IMR-90 (cell line): ENCODE results near the gene CLP1. TPM values are rescaled to one million over a fixed set of nuclear protein-coding genes. Genes with fewer than 3 reads are reported as not detected.

Source experiments
- ATAC-seq: fragments of 200-7000 bp; cut with Tn5 transposase; 2 replicates; pipeline ENCODE4 v1.9.1; 2020; ENCODE audit warnings: low read depth, mild to moderate bottlenecking, moderate library complexity
- BruUV-seq: library from RNA; stranded (reverse); fragments of 400-500 nt; replicated peaks from 2 replicates; lab custom pipeline; 2021; lab: Mats Ljungman, UMichigan
- CTCF ChIA-PET: fragments of 300-600 bp; formaldehyde crosslinking; extraction: SDS; loops from one replicate; lab custom pipeline; 2021; ENCODE audit warnings: antibody characterized with exemption; lab: Yijun Ruan, JAX
- POLR2A ChIA-PET: fragments of 300-600 bp; sonication (Branson Sonifier 250); formaldehyde crosslinking; loops from one replicate; lab custom pipeline; 2022; ENCODE audit warnings: antibody characterized with exemption; ENCODE audit not compliant: unreplicated experiment; lab: Charles Lee
- DNase-seq: peaks from one replicate; pipeline ENCODE4 v3.0.0; 2013
- H2AFZ ChIP-seq: replicated peaks from 2 replicates; pipeline ENCODE3; 2013; ENCODE audit warnings: low read length, mild to moderate bottlenecking; ENCODE audit not compliant: poor library complexity
- H2AK5ac ChIP-seq: 2 replicates; pipeline ENCODE4 v1.6.1; 2013; ENCODE audit warnings: low read depth, low read length, inconsistent platforms
- H2AK9ac ChIP-seq: replicated peaks from 2 replicates; pipeline ENCODE3; 2013; ENCODE audit warnings: mild to moderate bottlenecking, low read depth, low read length, moderate library complexity; ENCODE audit not compliant: poor library complexity
- H2BK120ac ChIP-seq: 2 replicates; pipeline ENCODE4 v1.6.1; 2013; ENCODE audit warnings: low read depth, low read length, inconsistent platforms
- H2BK15ac ChIP-seq: 3 replicates; pipeline ENCODE4 v1.6.1; 2013; ENCODE audit warnings: low read depth, low read length, inconsistent platforms
- H2BK20ac ChIP-seq: 2 replicates; pipeline ENCODE4 v1.6.1; 2013; ENCODE audit warnings: low read depth, mild to moderate bottlenecking, inconsistent platforms, low read length, moderate library complexity
- H2BK5ac ChIP-seq: 2 replicates; pipeline ENCODE4 v1.6.1; 2013; ENCODE audit warnings: mild to moderate bottlenecking, low read depth, low read length, inconsistent platforms; ENCODE audit not compliant: poor library complexity, severe bottlenecking
- H3K14ac ChIP-seq: replicated peaks from 2 replicates; pipeline ENCODE4 v1.6.1; 2013; ENCODE audit warnings: low read depth, low read length, inconsistent platforms
- H3K18ac ChIP-seq: 2 replicates; pipeline ENCODE4 v1.6.1; 2013; ENCODE audit warnings: low read depth, low read length, control low read depth
- H3K23ac ChIP-seq: 2 replicates; pipeline ENCODE4 v1.6.1; 2013; ENCODE audit warnings: low read depth, low read length, inconsistent platforms
- H3K27ac ChIP-seq: 2 replicates; pipeline ENCODE4 v1.5.1; 2013; ENCODE audit warnings: mild to moderate bottlenecking, control low read depth, low read length; ENCODE audit not compliant: insufficient read depth
- H3K27me3 ChIP-seq: 2 replicates; pipeline ENCODE4 v1.6.1; 2013; ENCODE audit warnings: low read length; ENCODE audit not compliant: control insufficient read depth, insufficient read depth
- H3K36me3 ChIP-seq: 2 replicates; pipeline ENCODE4 v1.6.1; 2013; ENCODE audit warnings: low read length, mixed read lengths; ENCODE audit not compliant: control insufficient read depth, insufficient read depth
- H3K4ac ChIP-seq: 2 replicates; pipeline ENCODE4 v1.6.1; 2013; ENCODE audit warnings: low read depth, low read length, inconsistent platforms
- H3K4me1 ChIP-seq: 2 replicates; pipeline ENCODE4 v1.6.1; 2013; ENCODE audit warnings: low read length, mixed read lengths; ENCODE audit not compliant: control insufficient read depth, insufficient read depth
- H3K4me2 ChIP-seq: 2 replicates; pipeline ENCODE4 v1.6.1; 2013; ENCODE audit warnings: low read depth, mild to moderate bottlenecking, control low read depth, low read length, moderate library complexity
- H3K4me3 ChIP-seq: 2 replicates; pipeline ENCODE4 v1.5.1; 2013; ENCODE audit warnings: low read depth, mild to moderate bottlenecking, control low read depth, low read length, moderate library complexity; ENCODE audit not compliant: insufficient read depth
- H3K56ac ChIP-seq: 2 replicates; pipeline ENCODE4 v1.6.1; 2013; ENCODE audit warnings: low read length, inconsistent platforms; ENCODE audit not compliant: insufficient read depth; ENCODE audit errors: extremely low read depth
- H3K79me1 ChIP-seq, 2 experiments: 2 replicates each; pipeline ENCODE4 v1.6.1; 2013; ENCODE audit warnings: low read length in 2 of 2, inconsistent platforms in 1 of 2, low read depth in 1 of 2
- H3K9ac ChIP-seq: 2 replicates; pipeline ENCODE4 v1.6.1; 2013; ENCODE audit warnings: low read depth, low read length, control low read depth
- H3K9me1 ChIP-seq: 2 replicates; pipeline ENCODE4 v1.6.1; 2013; ENCODE audit warnings: low read length, inconsistent platforms; ENCODE audit not compliant: insufficient read depth
- H3K9me3 ChIP-seq: 2 replicates; pipeline ENCODE4 v1.6.1; 2013; ENCODE audit warnings: low read length; ENCODE audit not compliant: control insufficient read depth, insufficient read depth
- H4K20me1 ChIP-seq: 2 replicates; pipeline ENCODE4 v1.6.1; 2013; ENCODE audit warnings: low read length, inconsistent platforms; ENCODE audit not compliant: insufficient read depth
- H4K5ac ChIP-seq: 2 replicates; pipeline ENCODE4 v1.6.1; 2013; ENCODE audit warnings: mild to moderate bottlenecking, low read depth, low read length, control low read depth
- H4K8ac ChIP-seq, 2 experiments: 2 replicates each; pipeline ENCODE4 v1.6.1; 2013; ENCODE audit warnings: low read depth in 2 of 2, low read length in 2 of 2, control low read depth in 1 of 2, inconsistent platforms in 1 of 2
- H4K91ac ChIP-seq: 2 replicates; pipeline ENCODE4 v1.6.1; 2013; ENCODE audit warnings: low read depth, low read length, inconsistent platforms; ENCODE audit not compliant: insufficient read depth
- BHLHE40 ChIP-seq: fragments of 150-350 bp; IDR thresholded peaks from 2 replicates; pipeline ENCODE4 v1.6.1; 2016; ENCODE audit warnings: mild to moderate bottlenecking, low read depth, low read length
- CTCF ChIP-seq: conservative IDR thresholded peaks from 2 replicates; pipeline ENCODE4 v1.5.1; 2012; ENCODE audit warnings: mild to moderate bottlenecking, low read depth, low read length, improper control_type of control experiment
- ELK1 ChIP-seq: fragments of 150-350 bp; IDR thresholded peaks from 2 replicates; pipeline ENCODE4 v1.6.1; 2016; ENCODE audit warnings: low read depth, mild to moderate bottlenecking, low read length, moderate library complexity, borderline replicate concordance
- FOS ChIP-seq: fragments of 150-350 bp; IDR thresholded peaks from 2 replicates; pipeline ENCODE4 v1.6.1; 2016; ENCODE audit warnings: low read depth, low read length
- MAZ ChIP-seq: IDR thresholded peaks from 2 replicates; pipeline ENCODE4 v1.6.1; 2012; ENCODE audit warnings: low read depth, mild to moderate bottlenecking, low read length, improper control_type of control experiment, moderate library complexity, borderline replicate concordance
- MXI1 ChIP-seq: IDR thresholded peaks from 2 replicates; pipeline ENCODE4 v1.6.1; 2012; ENCODE audit warnings: low read depth, mild to moderate bottlenecking, low read length, moderate library complexity, borderline replicate concordance
- NFE2L2 ChIP-seq: fragments of 150-350 bp; IDR thresholded peaks from 2 replicates; pipeline ENCODE4 v1.6.1; 2016; ENCODE audit warnings: low read depth, mild to moderate bottlenecking, low read length
- POLR2A ChIP-seq: IDR thresholded peaks from 2 replicates; pipeline ENCODE4 v1.6.1; 2012; ENCODE audit warnings: mild to moderate bottlenecking, low read depth, low read length
- RAD21 ChIP-seq: IDR thresholded peaks from 2 replicates; pipeline ENCODE4 v1.6.1; 2012; ENCODE audit warnings: low read length, improper control_type of control experiment
- RCOR1 ChIP-seq: IDR thresholded peaks from 2 replicates; pipeline ENCODE4 v1.6.1; 2012; ENCODE audit warnings: mild to moderate bottlenecking, low read length, improper control_type of control experiment; ENCODE audit not compliant: insufficient replicate concordance
- RFX5 ChIP-seq: IDR thresholded peaks from 2 replicates; pipeline ENCODE4 v1.8.0; 2012; ENCODE audit warnings: low read depth, mild to moderate bottlenecking, low read length, moderate library complexity
- SMC3 ChIP-seq: fragments of 150-350 bp; IDR thresholded peaks from 2 replicates; pipeline ENCODE4 v1.6.1; 2016; ENCODE audit warnings: low read depth, mild to moderate bottlenecking, antibody characterized with exemption, low read length, moderate library complexity
- USF2 ChIP-seq: fragments of 150-350 bp; IDR thresholded peaks from 2 replicates; pipeline ENCODE4 v1.6.1; 2017; ENCODE audit warnings: mild to moderate bottlenecking, antibody characterized with exemption, low read length, low read depth
- WGBS, 2 experiments: methylation state at CpG; one replicate each; pipeline versions ENCODE4 v1.1.5 to v1.1.7; 2013; ENCODE audit warnings: missing lambda C conversion rate in 2 of 2; ENCODE audit not compliant: insufficient read length in 1 of 2; ENCODE audit errors: extremely low coverage in 2 of 2; 5-methylcytosine and 5-hydroxymethylcytosine counted together
- dilution Hi-C: fragments of 300-500 bp; cut with HindIII; formaldehyde crosslinking; loops from one replicate; pipeline ENCODE4 v1.14.3; 2018; ENCODE audit warnings: low sequenced_read_pairs; ENCODE audit not compliant: unreplicated experiment
- in situ Hi-C: fragments of 300-500 bp; cut with MboI; formaldehyde crosslinking; loops from 3 replicates; pipeline ENCODE4 v1.14.3; 2019; ENCODE audit warnings: low sequenced_read_pairs, inconsistent platforms, mixed read lengths
- intact Hi-C: fragments of 100-400 bp; cut with micrococcal nuclease; formaldehyde crosslinking; loops from 2 replicates; pipeline ENCODE4 v1.10.0; 2022
- polyA plus RNA-seq, 3 experiments: library from polyadenylated mRNA; depleted of rRNA; stranded (reverse); fragments of >200 nt; gene quantifications; 2 replicates each; pipeline ENCODE4 v1.2.3, GENCODE V29; 2012; ENCODE audit warnings: low replicate concordance in 1 of 3
- total RNA-seq: library from RNA; depleted of rRNA; stranded (reverse); fragments of >200 nt; gene quantifications from 2 replicates; pipeline ENCODE4 v1.2.3, GENCODE V29; 2012

Gene CLP1
- total and polyA plus RNA-seq, 2 of the 4 experiments (the other 2 are of a cell fraction) = 16.5 to 24.0 TPM

GRCh38 chr11:57614234-57614772 is 43.3 kb upstream of the CLP1 start:
- H2BK20ac ChIP-seq = no peak overlapping the region
- H3K4me2 ChIP-seq = no peak overlapping the region
- H2AK5ac ChIP-seq = no peak overlapping the region
- WGBS, 2 experiments = 73% methylated on average over 8 of the region's 10 CpGs; no CpG with 5 or more reads in 1 of the 2 experiments
- no peak overlapping the region for H2AK9ac ChIP-seq
- intact Hi-C loops (no loop called here), dilution Hi-C loops (no loop called here), in situ Hi-C loops (no loop called here)
- H2AFZ ChIP-seq = no peak overlapping the region
- DNase-seq = no peak
- TF ChIP-seq BHLHE40 (no peak), MAZ (no peak), RCOR1 (no peak), CTCF (no peak), POLR2A (no peak), ELK1 (no peak), RAD21 (no peak), FOS (no peak), SMC3 (no peak), NFE2L2 (no peak), RFX5 (no peak), USF2 (no peak), MXI1 (no peak)
- H3K9me3 ChIP-seq = peaks cover 3% of the 10 kb centered on the region; the same call in 1 of the 2 replicates
- H4K5ac ChIP-seq = no peak overlapping the region
- ATAC-seq = no peak
- H3K4me3 ChIP-seq = no peak overlapping the region
- H3K18ac ChIP-seq = no peak overlapping the region
- H3K4me1 ChIP-seq = no peaks in the 10 kb centered on the region
- H2BK120ac ChIP-seq = no peak overlapping the region
- H2BK15ac ChIP-seq = no peak overlapping the region
- no peak overlapping the region for H4K91ac ChIP-seq
- H3K27ac ChIP-seq = no peak overlapping the region
- no peaks in the 10 kb centered on the region for H3K27me3 ChIP-seq
- no peak overlapping the region for H2BK5ac ChIP-seq
- BruUV-seq = no TSS peak
- H3K4ac ChIP-seq = no peak overlapping the region
- H4K8ac ChIP-seq = no peak overlapping the region
- no peak overlapping the region for H3K9ac ChIP-seq
- POLR2A ChIA-PET = interaction anchor here (0.6 kb wide), 1 partner anchor 952 kb away, joined by 3 read pairs; no protein-coding TSS in a partner anchor
- H3K56ac ChIP-seq = no peak overlapping the region
- no peaks in the 10 kb centered on the region for H3K79me1 ChIP-seq
- H3K23ac ChIP-seq = no peak overlapping the region
- CTCF ChIA-PET = no interaction called here
- H4K20me1 ChIP-seq = no peaks in the 10 kb centered on the region
- no peak overlapping the region for H3K14ac ChIP-seq
- no peaks in the 10 kb centered on the region for H3K9me1 ChIP-seq
- peaks cover 8% of the 10 kb centered on the region for H3K36me3 ChIP-seq
